RCC 7860 (cell line): ENCODE results near the gene PPP1R7.

Source experiments
- DNase-seq: peaks from one replicate; pipeline ENCODE4 v3.0.0-alpha.2; 2015; ENCODE audit warnings: low spot score
- FAIRE-seq: peaks from 2 replicates; lab custom pipeline; 2012; peaks lifted over from hg19 to GRCh38; lab: Jason Lieb, UNC

PPP1R7 gene

GRCh38 chr2:241204490-241204889, 54.2 kb downstream of the PPP1R7 start:
- DNase-seq (no peak), FAIRE-seq (no peak)

GRCh38 chr2:241205086-241205485, 54.8 kb downstream of the PPP1R7 start:
- FAIRE-seq (no peak), DNase-seq (no peak)

- FAIRE-seq: no peak
These were observed 56.9 kb downstream of the PPP1R7 start for GRCh38 chr2:241207151-241207550.

GRCh38 chr2:241207641-241208040, 57.4 kb downstream of the PPP1R7 start:
- DNase-seq: no peak
- FAIRE-seq: no peak

More at GRCh38 chr2:241207151-241207550, 56.9 kb downstream of the PPP1R7 start:
- no peak for DNase-seq

GRCh38 chr2:241208058-241208457, 57.8 kb downstream of the PPP1R7 start:
- DNase-seq (no peak), FAIRE-seq (no peak)

- no peak for DNase-seq
- no peak for FAIRE-seq
These were observed 59.0 kb downstream of the PPP1R7 start for GRCh38 chr2:241209271-241209670.

- FAIRE-seq: no peak
- DNase-seq: no peak
These were observed 61.0 kb downstream of the PPP1R7 start for GRCh38 chr2:241211276-241211675.

- FAIRE-seq (no peak), DNase-seq (no peak)
These were observed 62.8 kb downstream of the PPP1R7 start for GRCh38 chr2:241213041-241213440.

- FAIRE-seq (no peak), DNase-seq (no peak)
These were observed 63.3 kb downstream of the PPP1R7 start for GRCh38 chr2:241213567-241213966.

- no peak for DNase-seq
- no peak for FAIRE-seq
These were observed 63.9 kb downstream of the PPP1R7 start for GRCh38 chr2:241214209-241214608.

- no peak for DNase-seq
- no peak for FAIRE-seq
These were observed 64.5 kb downstream of the PPP1R7 start for GRCh38 chr2:241214766-241215165.

GRCh38 chr2:241215421-241215820, 65.2 kb downstream of the PPP1R7 start:
- FAIRE-seq: no peak

GRCh38 chr2:241216211-241216761, 66.0 kb downstream of the PPP1R7 start:
- DNase-seq (no peak), FAIRE-seq (no peak)

More at GRCh38 chr2:241215421-241215820, 65.2 kb downstream of the PPP1R7 start:
- DNase-seq: peak; percentile 8

- DNase-seq (peak; percentile 43), FAIRE-seq (no peak)
These were observed 67.2 kb downstream of the PPP1R7 start for GRCh38 chr2:241217320-241218031.

GRCh38 chr2:241218131-241219029, 68.1 kb downstream of the PPP1R7 start:
- FAIRE-seq: peak; percentile 7
- peak; percentile 25 for DNase-seq

GRCh38 chr2:241219030-241219382, 68.7 kb downstream of the PPP1R7 start:
- FAIRE-seq (no peak), DNase-seq (no peak)

GRCh38 chr2:241219856-241220356, 69.6 kb downstream of the PPP1R7 start:
- DNase-seq (no peak), FAIRE-seq (no peak)

GRCh38 chr2:241223211-241224017, 73.1 kb downstream of the PPP1R7 start:
- FAIRE-seq: no peak
- DNase-seq: no peak

GRCh38 chr2:241224018-241224850, 74.0 kb downstream of the PPP1R7 start:
- no peak for FAIRE-seq

More at GRCh38 chr2:241224018-241224850, 74.0 kb downstream of the PPP1R7 start:
- DNase-seq: no peak
